ENCODE data around the gene SIPA1.

DNA sequence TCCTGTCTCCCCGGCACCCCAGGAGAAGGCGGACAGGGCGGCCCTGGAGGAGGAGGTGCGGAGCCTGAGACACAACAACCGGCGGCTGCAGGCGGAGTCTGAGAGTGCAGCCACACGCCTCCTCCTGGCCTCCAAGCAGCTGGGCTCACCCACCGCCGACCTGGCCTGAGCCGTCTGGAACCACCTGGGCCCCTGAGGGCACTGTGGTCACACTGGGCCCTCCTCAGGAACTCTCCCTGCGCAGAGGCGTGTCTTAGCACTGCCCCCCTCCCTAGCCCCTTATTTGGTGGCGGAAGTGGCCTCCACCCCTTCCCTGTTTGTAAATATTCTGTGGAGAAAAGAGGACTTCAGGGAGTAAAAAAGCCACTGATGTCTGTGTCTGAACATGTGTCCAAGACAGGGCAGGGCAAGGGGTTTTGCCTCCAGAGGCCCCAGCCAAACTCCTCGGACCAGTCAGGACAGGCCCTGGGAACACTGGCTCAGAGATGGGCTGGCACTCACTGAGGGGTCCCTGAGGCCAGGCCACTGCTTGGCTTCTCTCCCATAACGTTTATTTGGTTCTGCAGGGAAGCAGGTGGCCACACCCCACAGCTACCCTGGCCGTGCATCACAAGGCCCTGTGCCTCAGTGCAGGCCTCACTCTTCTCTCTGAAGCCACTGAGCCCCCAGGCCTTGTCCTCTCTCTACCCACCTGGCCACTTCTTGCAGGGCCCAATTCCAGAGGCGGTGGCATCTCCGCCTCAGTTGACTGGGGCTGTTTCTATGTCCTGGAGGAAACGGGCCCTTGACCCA lies 12.8 kb downstream of the SIPA1 start:
- no peak for TF ChIP-seq ZNF263 (CRISPR knock-in tag; IDR thresholded peaks at IDR 0.05; ENCODE audit: borderline replicate concordance)
- no peak for TF ChIP-seq BRCA1 (IDR thresholded peaks at IDR 0.05)
- no peak for TF ChIP-seq BRCA1 (CRISPR knock-in tag; IDR thresholded peaks at IDR 0.05)
- TF ChIP-seq, protein P1, sequence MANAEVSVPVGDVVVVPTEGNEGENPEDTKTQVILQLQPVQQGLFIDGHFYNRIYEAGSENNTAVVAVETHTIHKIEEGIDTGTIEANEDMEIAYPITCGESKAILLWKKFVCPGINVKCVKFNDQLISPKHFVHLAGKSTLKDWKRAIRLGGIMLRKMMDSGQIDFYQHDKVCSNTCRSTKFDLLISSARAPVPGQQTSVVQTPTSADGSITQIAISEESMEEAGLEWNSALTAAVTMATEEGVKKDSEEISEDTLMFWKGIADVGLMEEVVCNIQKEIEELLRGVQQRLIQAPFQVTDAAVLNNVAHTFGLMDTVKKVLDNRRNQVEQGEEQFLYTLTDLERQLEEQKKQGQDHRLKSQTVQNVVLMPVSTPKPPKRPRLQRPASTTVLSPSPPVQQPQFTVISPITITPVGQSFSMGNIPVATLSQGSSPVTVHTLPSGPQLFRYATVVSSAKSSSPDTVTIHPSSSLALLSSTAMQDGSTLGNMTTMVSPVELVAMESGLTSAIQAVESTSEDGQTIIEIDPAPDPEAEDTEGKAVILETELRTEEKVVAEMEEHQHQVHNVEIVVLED (CRISPR knock-in tag; IDR thresholded peaks at IDR 0.05), result no peak
